Nephron progenitor cell (in vitro differentiated cells): ENCODE results near the gene A3GALT2.
A peak's percentile ranks its signal among the peaks of the same experiment; 100 is the strongest.

Experiments used
- DNase-seq: peaks from one replicate; pipeline ENCODE4 v3.0.0; 2021
- H3K27ac Mint-ChIP-seq: 2 replicates; pipeline ENCODE4 v1.8.0; 2021; ENCODE audit warnings: mild to moderate bottlenecking, moderate library complexity, mixed read lengths
- H3K27me3 Mint-ChIP-seq: 2 replicates; pipeline ENCODE4 v1.8.0; 2021; ENCODE audit warnings: mild to moderate bottlenecking, low read depth, mixed read lengths; ENCODE audit not compliant: poor library complexity
- H3K36me3 Mint-ChIP-seq: 2 replicates; pipeline ENCODE4 v1.8.0; 2021; ENCODE audit warnings: low read depth, mixed read lengths
- H3K4me1 Mint-ChIP-seq: 2 replicates; pipeline ENCODE4 v1.8.0; 2021; ENCODE audit warnings: mixed read lengths
- H3K4me3 Mint-ChIP-seq: 2 replicates; pipeline ENCODE4 v1.8.0; 2021; ENCODE audit warnings: mild to moderate bottlenecking, moderate library complexity, mixed read lengths
- H3K9me3 Mint-ChIP-seq: 2 replicates; pipeline ENCODE4 v1.8.0; 2021; ENCODE audit warnings: mild to moderate bottlenecking, moderate library complexity, mixed read lengths
- TF ChIP-seq, protein P1 (sequence below): fragments of 200-600 bp; sonication (generic); IDR thresholded peaks from 2 replicates; pipeline ENCODE4 v1.5.0; 2021; ENCODE audit warnings: antibody characterized with exemption

A3GALT2 gene

DNA sequence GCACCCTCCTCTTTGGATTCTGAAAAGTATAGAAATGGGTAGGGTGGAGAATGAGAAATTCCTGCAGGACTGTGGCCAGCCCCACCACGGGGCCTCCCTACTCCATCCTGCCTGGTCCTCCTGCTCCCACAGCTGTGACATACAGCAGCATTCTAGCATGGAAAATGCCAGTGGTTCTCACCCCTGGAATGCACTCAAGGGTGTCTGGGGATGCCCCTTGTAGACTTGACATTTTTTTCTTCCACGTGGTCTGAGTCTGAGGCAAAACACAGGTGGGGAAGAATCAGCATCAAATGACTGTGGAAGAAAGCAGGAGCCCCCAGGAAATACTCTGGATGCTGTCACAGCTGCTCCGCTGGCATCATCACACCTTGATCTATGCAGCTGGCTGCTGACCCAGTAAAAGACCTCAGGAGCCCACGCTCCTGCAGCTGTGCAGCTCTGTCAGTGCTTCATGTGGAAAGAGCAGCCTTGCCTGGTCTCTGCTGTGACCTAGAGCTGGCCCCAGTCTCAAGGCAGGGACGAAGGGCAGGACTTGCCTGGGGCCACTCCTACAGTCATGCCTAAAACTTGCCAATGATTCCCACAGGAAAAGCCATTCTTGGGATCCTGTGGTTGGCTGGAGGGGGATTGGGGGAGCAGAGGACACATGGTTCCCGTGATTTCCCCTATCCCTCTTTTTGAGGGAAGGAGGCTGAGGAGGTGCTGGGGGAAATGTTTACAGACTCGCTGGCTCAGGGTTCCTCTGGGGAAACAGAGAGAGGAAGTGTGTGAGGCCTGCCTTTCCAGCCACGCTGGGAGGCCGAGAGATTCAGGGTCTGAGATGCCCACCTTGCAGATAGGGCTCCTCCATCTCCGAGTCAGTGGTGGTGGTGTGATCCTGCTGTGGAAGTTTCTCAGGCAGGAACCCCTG, 10.8 kb upstream of the A3GALT2 start:
- Mint-ChIP-seq H3K27me3 (peaks cover 2% of the 10 kb centered on the region), H3K9me3 (no peaks in the 10 kb centered on the region), H3K27ac (peak overlapping the region; percentile 93), H3K4me1 (peaks cover 45% of the 10 kb centered on the region), H3K4me3 (no peak overlapping the region), H3K36me3 (peaks cover 85% of the 10 kb centered on the region)
- TF ChIP-seq, protein P1, sequence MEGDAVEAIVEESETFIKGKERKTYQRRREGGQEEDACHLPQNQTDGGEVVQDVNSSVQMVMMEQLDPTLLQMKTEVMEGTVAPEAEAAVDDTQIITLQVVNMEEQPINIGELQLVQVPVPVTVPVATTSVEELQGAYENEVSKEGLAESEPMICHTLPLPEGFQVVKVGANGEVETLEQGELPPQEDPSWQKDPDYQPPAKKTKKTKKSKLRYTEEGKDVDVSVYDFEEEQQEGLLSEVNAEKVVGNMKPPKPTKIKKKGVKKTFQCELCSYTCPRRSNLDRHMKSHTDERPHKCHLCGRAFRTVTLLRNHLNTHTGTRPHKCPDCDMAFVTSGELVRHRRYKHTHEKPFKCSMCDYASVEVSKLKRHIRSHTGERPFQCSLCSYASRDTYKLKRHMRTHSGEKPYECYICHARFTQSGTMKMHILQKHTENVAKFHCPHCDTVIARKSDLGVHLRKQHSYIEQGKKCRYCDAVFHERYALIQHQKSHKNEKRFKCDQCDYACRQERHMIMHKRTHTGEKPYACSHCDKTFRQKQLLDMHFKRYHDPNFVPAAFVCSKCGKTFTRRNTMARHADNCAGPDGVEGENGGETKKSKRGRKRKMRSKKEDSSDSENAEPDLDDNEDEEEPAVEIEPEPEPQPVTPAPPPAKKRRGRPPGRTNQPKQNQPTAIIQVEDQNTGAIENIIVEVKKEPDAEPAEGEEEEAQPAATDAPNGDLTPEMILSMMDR = no peak
- DNase-seq = no peak

DNA sequence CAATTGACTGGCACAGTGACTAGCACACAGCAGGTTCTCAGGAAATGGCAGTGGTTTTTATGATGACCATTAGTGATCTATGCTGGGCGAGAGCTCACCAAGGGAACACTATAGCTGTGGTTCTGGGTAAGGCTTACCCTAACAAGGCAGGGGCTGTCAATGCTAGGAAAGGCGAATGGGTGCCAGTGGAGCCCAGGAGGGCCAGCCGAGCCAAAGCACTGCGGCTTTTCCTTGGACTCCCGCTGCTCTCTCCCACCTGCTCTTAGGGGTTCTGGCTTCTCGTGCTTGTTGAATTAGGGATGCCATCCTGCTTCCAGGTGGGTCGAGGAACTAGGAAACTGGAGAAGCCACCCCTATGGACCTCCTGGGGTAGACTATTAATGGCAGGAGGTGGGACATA, 10.0 kb upstream of the A3GALT2 start:
- TF ChIP-seq, protein P1 = no peak
- Mint-ChIP-seq H3K27me3 (peaks cover 2% of the 10 kb centered on the region), H3K27ac (peak overlapping the region; percentile 66), H3K4me1 (peaks cover 44% of the 10 kb centered on the region), H3K9me3 (no peaks in the 10 kb centered on the region), H3K4me3 (no peak overlapping the region), H3K36me3 (peaks cover 90% of the 10 kb centered on the region)
- DNase-seq = no peak

DNA sequence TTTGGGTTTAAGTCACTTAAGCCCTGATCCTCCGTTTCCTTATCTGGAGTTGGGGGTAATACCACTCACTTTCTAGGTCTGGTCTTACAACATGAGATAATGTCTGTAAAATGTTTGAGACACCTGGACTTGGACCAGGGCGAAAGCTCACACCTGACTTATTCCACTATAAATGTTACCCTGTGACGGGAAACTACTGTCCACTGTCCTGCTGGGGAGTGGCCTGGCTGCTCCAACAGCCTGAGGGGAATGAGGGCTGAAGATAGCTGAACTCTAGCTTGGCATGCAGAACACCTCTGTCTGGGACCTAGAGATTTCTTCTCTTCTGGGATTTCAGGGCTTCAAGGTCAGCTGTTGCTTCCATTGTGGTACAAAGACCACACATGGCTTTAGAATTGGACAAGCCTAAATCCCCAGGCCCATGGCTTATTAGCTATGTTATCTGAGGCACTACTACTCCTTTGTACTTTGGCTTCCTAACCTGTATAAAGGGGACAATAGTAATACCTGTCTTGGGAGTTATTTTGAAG, 9.5 kb upstream of the A3GALT2 start:
- peaks cover 2% of the 10 kb centered on the region for H3K27me3 Mint-ChIP-seq
- no peak for DNase-seq
- no peak overlapping the region for H3K4me3 Mint-ChIP-seq
- peak overlapping the region; percentile 66 for H3K27ac Mint-ChIP-seq
- TF ChIP-seq, protein P1 = no peak
- peaks cover 94% of the 10 kb centered on the region for H3K36me3 Mint-ChIP-seq
- H3K4me1 Mint-ChIP-seq = peaks cover 49% of the 10 kb centered on the region
- H3K9me3 Mint-ChIP-seq = no peaks in the 10 kb centered on the region

DNA sequence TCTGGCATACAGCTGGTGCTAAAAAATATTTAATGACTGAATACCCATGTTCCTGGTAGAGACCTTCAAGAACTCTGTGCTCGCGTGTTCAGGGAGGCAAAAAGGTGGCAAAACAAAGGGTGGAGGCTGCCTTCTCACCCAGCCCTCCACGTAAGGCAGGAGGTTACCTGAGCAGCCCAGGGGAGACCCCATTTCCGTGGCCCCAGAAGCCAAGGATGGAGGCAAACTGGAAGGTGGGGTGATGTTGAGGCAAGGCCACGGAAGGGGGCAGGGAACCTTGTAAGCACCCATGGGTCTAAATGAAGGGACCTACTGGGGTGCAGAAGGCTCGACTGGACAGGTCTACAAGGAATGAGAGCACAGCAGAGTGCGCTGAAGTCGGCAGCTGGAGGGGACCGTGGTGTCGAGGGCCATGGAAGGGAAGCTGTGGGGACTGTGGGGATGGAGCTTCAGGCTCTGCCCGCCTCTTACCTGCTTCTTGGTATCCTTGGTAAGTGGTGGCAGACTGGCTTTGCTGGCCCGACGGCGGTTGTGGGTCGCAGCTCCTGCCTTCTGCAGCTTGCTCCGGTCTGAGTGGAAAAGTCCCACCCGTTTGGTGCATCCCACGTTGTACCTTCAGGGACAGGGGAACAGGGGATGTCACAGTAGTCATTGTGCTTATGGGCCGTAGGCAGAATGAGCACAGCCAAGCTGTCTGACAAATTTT, 8.9 kb upstream of the A3GALT2 start:
- no peak for DNase-seq
- no peaks in the 10 kb centered on the region for H3K9me3 Mint-ChIP-seq
- H3K27me3 Mint-ChIP-seq = peaks cover 2% of the 10 kb centered on the region
- H3K4me1 Mint-ChIP-seq = peaks cover 49% of the 10 kb centered on the region
- H3K4me3 Mint-ChIP-seq = no peak overlapping the region
- H3K36me3 Mint-ChIP-seq = peaks cover 93% of the 10 kb centered on the region
- TF ChIP-seq, protein P1 = no peak
- H3K27ac Mint-ChIP-seq = peak overlapping the region; percentile 99

GRCh38 chr1:33328817-33329216, 7.9 kb upstream of the A3GALT2 start:
- DNase-seq = no peak
- H3K4me1 Mint-ChIP-seq = peaks cover 50% of the 10 kb centered on the region
- no peak overlapping the region for H3K4me3 Mint-ChIP-seq
- H3K9me3 Mint-ChIP-seq = no peaks in the 10 kb centered on the region
- TF ChIP-seq, protein P1 = no peak
- H3K36me3 Mint-ChIP-seq = peaks cover 85% of the 10 kb centered on the region
- peaks cover 2% of the 10 kb centered on the region for H3K27me3 Mint-ChIP-seq
- peak overlapping the region; percentile 99 for H3K27ac Mint-ChIP-seq
